ENCODE measurements around the gene GPRIN1.

GRCh38 chr5:176596689-176597416 lies 13.1 kb downstream of the GPRIN1 start:
- no peak for TF ChIP-seq CTCF (IDR thresholded peaks at IDR 0.05; ENCODE audit: low read depth, low read length, poor library complexity, severe bottlenecking)
- no peak for TF ChIP-seq EZH2phosphoT487 (IDR thresholded peaks at IDR 0.05; ENCODE audit: borderline replicate concordance, low read length)

Measured in DOHH2 (cell line).